Activated gamma-delta T cell treated with Interleukin-2 at 50 U/mL for 16 hours (primary cell): ENCODE data around the gene OBSCN.
"Not testable (repeated sequence)": the region's sequence is repeated elsewhere in the genome, so short reads cannot be mapped to it uniquely, and the experiment has no call there.

Experiments used
- DNase-seq: peaks from one replicate; pipeline ENCODE4 v3.0.0-alpha.2; 2020

Gene OBSCN

GRCh38 chr1:228213917-228214808, 6.3 kb downstream of the OBSCN start:
- no peak for DNase-seq

GRCh38 chr1:228214921-228215662, 7.2 kb downstream of the OBSCN start:
- DNase-seq, result no peak

GRCh38 chr1:228215663-228216116, 7.8 kb downstream of the OBSCN start:
- DNase-seq, result no peak

GRCh38 chr1:228216371-228217320, 8.8 kb downstream of the OBSCN start:
- no peak for DNase-seq

- no peak for DNase-seq
These were observed 9.9 kb downstream of the OBSCN start for GRCh38 chr1:228217551-228218344.

- no peak for DNase-seq
These were observed 10.8 kb downstream of the OBSCN start for GRCh38 chr1:228218513-228219244.

- DNase-seq, result no peak
These were observed 11.6 kb downstream of the OBSCN start for GRCh38 chr1:228219245-228219961.

- no peak for DNase-seq
These were observed 12.3 kb downstream of the OBSCN start for GRCh38 chr1:228219962-228220780.

- DNase-seq, result not testable (repeated sequence)
These were observed 13.3 kb downstream of the OBSCN start for GRCh38 chr1:228221097-228221496.

GRCh38 chr1:228222548-228222947, 14.7 kb downstream of the OBSCN start:
- DNase-seq, result no peak

- no peak for DNase-seq
These were observed 16.6 kb downstream of the OBSCN start for GRCh38 chr1:228224198-228225164.

GRCh38 chr1:228225165-228225710, 17.4 kb downstream of the OBSCN start:
- DNase-seq, result no peak

- DNase-seq, result no peak
These were observed 17.9 kb downstream of the OBSCN start for GRCh38 chr1:228225740-228226139.

- no peak for DNase-seq
These were observed 18.5 kb downstream of the OBSCN start for GRCh38 chr1:228226141-228226874.

- no peak for DNase-seq
These were observed 19.3 kb downstream of the OBSCN start for GRCh38 chr1:228226956-228227791.

GRCh38 chr1:228228147-228228546, 20.3 kb downstream of the OBSCN start:
- not testable (repeated sequence) for DNase-seq
